ENCODE data around the gene DZIP3.

GRCh38 chr3:108595321-108595720, 5.8 kb downstream of the DZIP3 start:
- TF ChIP-seq CTCF (conservative IDR thresholded peaks at IDR 0.05; ENCODE audit: low read length) (no peak), EZH2phosphoT487 (IDR thresholded peaks at IDR 0.05; ENCODE audit: borderline replicate concordance) (no peak)

Measured in Loucy (cell line).